Stimulated activated CD4-positive, alpha-beta T cell treated with anti-CD3 and anti-CD28 coated beads, Interleukin-1b, Interleukin-23, amount 100 ng/mL, for 48 hours (primary cell): ENCODE results near the gene TECR.
"Not testable (repeated sequence)": the region's sequence is repeated elsewhere in the genome, so short reads cannot be mapped to it uniquely, and the experiment has no call there.

Experiments
- DNase-seq: peaks from one replicate; pipeline ENCODE4 v3.0.0-alpha.2; 2020

TECR gene

DNA sequence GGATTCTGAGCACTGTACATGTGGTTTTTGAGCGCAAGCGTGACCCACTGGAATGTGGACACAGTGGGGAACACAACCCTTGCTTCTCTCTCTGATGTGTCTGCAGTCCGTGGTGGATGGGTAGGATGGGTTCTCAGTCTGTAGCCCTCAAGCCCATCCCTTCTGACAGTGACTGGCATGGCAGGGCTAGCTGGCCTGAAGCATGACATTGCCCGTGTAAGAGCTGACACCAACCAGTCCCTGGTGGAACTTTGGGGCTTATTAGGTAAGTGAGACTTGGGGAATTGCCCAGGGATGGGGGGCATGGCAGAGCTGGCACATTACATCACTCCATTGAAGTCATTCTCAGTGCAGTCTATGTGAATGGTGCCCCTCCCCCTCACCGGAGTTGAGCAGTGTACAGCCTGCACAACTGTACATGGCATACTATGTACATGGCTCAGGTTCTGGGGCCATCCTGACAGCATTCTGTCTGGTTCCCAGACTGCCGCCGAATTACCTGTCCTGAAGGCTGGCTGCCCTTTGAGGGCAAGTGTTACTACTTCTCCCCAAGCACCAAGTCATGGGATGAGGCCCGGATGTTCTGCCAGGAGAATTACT lies 70.3 kb downstream of the TECR start:
- DNase-seq = no peak

DNA sequence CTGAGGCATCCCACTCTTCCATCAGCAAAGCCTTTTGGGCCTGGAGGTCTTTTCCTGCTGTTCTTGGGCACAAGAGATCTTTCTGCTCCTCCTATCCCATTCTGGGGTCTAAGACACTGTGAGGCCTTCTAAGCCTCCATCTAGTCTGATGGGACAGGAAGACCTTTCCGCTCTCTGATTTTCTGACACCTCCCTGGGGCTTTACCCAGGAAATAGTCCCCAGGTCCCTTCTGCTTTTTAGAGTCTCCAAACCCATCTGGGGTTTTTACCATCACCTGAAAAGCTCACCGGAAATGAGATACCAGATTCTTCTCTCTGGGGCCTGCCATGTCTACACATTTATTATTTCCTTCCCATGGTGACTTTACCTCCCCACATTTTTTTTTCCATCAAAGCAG lies 74.6 kb downstream of the TECR start:
- DNase-seq = no peak

DNA sequence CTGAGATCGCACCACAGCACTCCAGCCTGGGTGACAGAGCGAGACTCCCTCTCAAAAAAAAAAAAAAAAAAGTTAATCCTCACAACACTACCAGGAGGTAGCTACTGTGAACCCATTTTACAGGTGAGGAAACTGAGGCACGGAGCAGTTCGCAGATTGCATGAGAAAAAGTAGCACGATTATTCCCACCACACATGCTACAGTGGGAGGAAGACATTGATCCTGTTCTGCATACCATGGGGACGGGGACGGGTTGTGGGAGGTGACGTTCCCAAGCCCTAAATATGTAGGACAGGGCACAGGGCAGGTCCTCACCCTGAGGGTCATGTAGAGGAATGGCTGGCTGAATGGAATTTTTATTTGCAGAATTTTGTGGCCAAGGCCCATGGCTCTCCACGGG lies 77.2 kb downstream of the TECR start:
- no peak for DNase-seq

DNA sequence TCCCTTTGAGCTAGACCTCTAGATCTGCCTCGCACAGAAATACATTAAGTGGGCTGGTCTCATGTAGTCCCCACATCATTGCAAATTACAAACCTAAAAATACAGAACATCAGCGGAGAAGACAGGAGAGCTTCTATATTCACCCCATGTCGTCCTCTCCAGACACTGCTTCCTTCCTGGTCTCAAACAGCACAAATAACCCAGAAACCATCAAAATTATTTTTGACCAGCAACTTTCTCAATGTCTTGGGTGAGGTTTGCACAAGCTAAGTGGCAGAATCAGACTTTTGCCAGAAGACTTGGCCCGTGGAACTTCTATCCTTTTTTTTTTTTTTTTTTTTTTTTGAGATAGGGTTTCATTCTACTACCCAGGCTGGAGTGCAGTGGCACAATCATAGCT lies 81.7 kb downstream of the TECR start:
- no peak for DNase-seq

DNA sequence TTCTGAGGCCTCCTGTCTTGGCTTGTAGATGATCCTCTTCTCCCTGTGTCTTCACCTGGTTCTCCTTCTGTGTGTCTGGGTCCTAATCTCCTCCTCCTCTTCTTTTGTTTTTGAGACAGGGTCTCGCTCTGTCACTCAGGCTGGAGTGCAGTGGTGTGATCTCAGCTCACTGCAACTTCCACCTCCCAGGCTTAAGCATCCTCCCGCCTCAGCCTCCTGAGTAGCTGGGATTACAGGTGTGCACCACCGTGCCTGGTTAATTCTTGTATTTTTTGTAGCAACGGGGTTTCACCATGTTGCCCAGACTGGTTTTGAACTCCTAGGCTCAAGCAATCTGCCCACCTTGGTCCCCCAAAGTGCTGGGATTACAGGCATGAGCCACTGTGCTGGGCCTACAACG lies 82.8 kb downstream of the TECR start:
- DNase-seq = not testable (repeated sequence)

DNA sequence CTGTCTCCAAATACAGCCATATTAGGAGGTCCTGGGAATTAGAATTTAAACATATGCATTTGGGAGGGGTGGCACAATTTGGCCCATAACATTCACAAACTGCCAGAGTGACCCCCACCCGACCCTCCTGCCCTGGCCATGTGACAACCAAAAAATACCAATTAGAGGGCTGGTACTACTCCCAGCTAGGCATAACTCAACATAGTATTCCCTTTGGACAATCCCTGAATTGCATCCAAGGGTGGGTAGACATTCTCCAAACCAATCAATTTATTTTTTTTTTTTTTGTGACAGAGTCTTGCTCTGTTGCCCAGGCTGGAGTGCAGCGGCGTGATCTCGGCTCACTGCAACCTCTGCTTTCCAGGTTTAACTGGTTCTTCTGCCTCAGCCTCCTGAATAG lies 83.3 kb downstream of the TECR start:
- DNase-seq = no peak

DNA sequence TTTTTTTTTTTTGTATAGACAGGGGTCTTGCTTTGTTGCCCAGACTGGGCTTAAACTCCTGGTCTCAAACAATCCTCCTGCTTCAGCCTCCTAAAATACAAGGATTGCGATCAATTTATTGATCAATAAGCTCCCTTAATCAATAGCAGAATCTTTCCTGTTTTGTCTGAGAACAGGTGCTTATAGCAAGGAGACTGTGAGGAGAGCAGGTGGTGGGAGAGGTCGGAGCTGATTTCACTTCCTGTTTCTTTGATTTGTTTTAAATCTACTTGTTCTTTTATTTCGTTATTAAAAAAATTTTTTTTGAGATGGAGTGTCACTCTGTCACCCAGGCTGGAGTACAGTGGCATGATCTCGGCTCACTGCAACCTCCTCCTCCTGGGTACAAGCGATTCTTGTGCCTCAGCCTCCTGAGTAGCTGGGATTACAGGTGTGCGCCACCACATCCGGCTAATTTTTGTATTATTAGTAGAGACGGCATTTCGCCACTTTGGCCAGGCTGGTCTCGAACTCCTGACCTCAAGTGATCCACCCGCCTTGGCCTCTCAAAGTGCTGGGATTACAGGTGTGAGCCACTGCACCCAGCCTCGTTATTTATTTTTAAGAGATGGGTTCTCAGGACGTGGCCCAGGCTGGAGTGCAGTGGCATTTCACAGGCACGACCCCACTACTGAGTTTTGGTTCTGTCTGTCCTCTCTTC lies 84.2 kb downstream of the TECR start:
- not testable (repeated sequence) for DNase-seq

DNA sequence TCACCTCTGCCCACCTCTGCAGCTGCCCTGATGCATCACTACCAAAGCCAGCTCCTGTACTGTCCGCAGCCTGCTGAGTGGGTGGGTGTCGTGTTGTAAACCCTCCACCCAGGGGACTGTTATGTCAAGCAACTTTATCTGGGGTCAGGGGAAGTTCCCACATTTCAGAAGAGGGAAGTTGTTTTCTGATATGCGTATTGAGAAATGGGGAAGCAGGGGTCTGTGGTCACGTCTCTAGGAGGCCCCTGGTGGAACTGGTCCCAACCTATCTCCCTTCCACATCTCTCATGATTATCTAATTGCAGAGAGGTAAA lies 84.7 kb downstream of the TECR start:
- no peak for DNase-seq
